Adrenal gland (tissue), 12 donors: ENCODE data around the gene POMGNT2. TPM values are rescaled to one million over a fixed set of nuclear protein-coding genes. Genes with fewer than 3 reads are reported as not detected.

Source experiments
- DNase-seq, 7 donors: peaks; one replicate each; pipeline ENCODE4 v3.0.0-alpha.2; 2019 to 2020
- H3K27ac ChIP-seq, 5 donors: fragments of 200-600 bp; sonication (generic) in 4 of 5; 1 replicate in 3 of 5; 2 replicates in 2 of 5; pipeline versions ENCODE4 v1.5.1 to v1.8.0; 2016 to 2020; ENCODE audit warnings: mild to moderate bottlenecking in 1 of 5
- H3K27me3 ChIP-seq: fragments of 200-600 bp; 2 replicates; pipeline ENCODE4 v1.8.0; 2021
- H3K36me3 ChIP-seq, 2 donors: fragments of 200-600 bp; replicated peaks in 1 of 2; 1 replicate in 1 of 2; 2 replicates in 1 of 2; pipeline versions ENCODE4 v1.5.1 to v1.8.0; 2018 to 2022
- H3K4me1 ChIP-seq, 2 donors: fragments of 200-600 bp; replicated peaks in 1 of 2; 1 replicate in 1 of 2; 2 replicates in 1 of 2; pipeline versions ENCODE4 v1.5.1 to v1.8.0; 2018 to 2021
- H3K4me3 ChIP-seq, 4 donors: fragments of 200-600 bp; sonication (generic) in 3 of 4; one replicate each; pipeline ENCODE4 v1.5.1; 2016 to 2018
- H3K9me3 ChIP-seq, 3 donors: fragments of 200-600 bp; sonication (generic) in 1 of 3; replicated peaks in 1 of 3; 1 replicate in 2 of 3; 2 replicates in 1 of 3; pipeline versions ENCODE4 v1.5.1 to v1.8.0; 2016 to 2021
- POLR2A ChIP-seq, 2 donors: fragments of 450-650 bp; IDR thresholded peaks; one replicate each; pipeline ENCODE4 v1.6.1; 2017; ENCODE audit warnings: antibody characterized with exemption in 2 of 2, mild to moderate bottlenecking in 2 of 2, moderate library complexity in 1 of 2
- WGBS, 4 donors: extraction: QIAGEN DNeasy Blood & Tissue Kit in 2 of 4; methylation state at CpG; one replicate each; pipeline versions ENCODE4 v1.1.5 to v1.1.7; 2013 to 2017; 5-methylcytosine and 5-hydroxymethylcytosine counted together
- intact Hi-C, 2 donors: fragments of 100-400 bp; cut with DNase I; formaldehyde crosslinking; loops; one replicate each; pipeline versions ENCODE4 v1.14.1 to v1.15.0; 2022 to 2023
- polyA plus RNA-seq, 3 donors: library from polyadenylated mRNA; stranded (reverse); fragments of 200-250 nt in 2 of 3; fragments of 350-450 nt in 1 of 3; fragmentation: Illumina TruSeq in 1 of 3; extraction: RNeasy Lipid Tissue Mini Kit (QIAGEN cat#74804) in 1 of 3; gene quantifications; one replicate each; pipeline ENCODE4 v1.2.3, GENCODE V29; 2013 to 2014
- total RNA-seq, 9 donors: library from RNA; depleted of rRNA in 4 of 9; stranded (reverse); fragments of >200 nt in 4 of 9; fragments of 120-200 nt in 1 of 9; fragmentation: NEBNext Ultra II Directional in 1 of 9; extraction: Animal tissue kit (Norgen Biotek cat#: 25700) in 1 of 9; gene quantifications; one replicate each; pipeline versions ENCODE4 v1.1.0 to v1.2.4, GENCODE V29; 2013 to 2023
- TF ChIP-seq, protein P1 (sequence below), 6 experiments: fragments of 450-650 bp in 4 of 6; fragments of 200-600 bp in 2 of 6; sonication (generic) in 1 of 6; IDR thresholded peaks; 1 replicate in 5 of 6; 2 replicates in 1 of 6; pipeline versions ENCODE4 v1.5.1 to v1.8.0; 2016 to 2021; ENCODE audit warnings: antibody characterized with exemption in 6 of 6, mild to moderate bottlenecking in 2 of 6, moderate library complexity in 1 of 6
- donor health status: healthy with polysubstance abuse.
- donor health status: Bipolar disorder and iron deficiency.
- donor health status: DM: yes; HTN: yes; CAD: no.
- donor health status: DM: no; HTN: no; CAD: no.
- donor health status: DM: no; HTN: no; CAD: no.
- donor health status: DM: yes; HTN: yes; CAD: no.

The POMGNT2 gene
- total and polyA plus RNA-seq, 12 donors: 6.5 to 44.9 (median 18.6) TPM

GRCh38 chr3:43128464-43128863 lies 22.6 kb upstream of the POMGNT2 start:
- Histone ChIP-seq H3K36me3 (no peaks in the 10 kb centered on the region), H3K4me1 (peaks cover 0 to 10% of the 10 kb centered on the region in 2 donors), H3K9me3 (no peaks in the 10 kb centered on the region), H3K4me3 (no peak overlapping the region), H3K27ac (no peak overlapping the region), H3K27me3 (no peaks in the 10 kb centered on the region)
- intact Hi-C loops: no loop called here
- TF ChIP-seq POLR2A (IDR thresholded peaks at IDR 0.05): no peak
- TF ChIP-seq, protein P1, sequence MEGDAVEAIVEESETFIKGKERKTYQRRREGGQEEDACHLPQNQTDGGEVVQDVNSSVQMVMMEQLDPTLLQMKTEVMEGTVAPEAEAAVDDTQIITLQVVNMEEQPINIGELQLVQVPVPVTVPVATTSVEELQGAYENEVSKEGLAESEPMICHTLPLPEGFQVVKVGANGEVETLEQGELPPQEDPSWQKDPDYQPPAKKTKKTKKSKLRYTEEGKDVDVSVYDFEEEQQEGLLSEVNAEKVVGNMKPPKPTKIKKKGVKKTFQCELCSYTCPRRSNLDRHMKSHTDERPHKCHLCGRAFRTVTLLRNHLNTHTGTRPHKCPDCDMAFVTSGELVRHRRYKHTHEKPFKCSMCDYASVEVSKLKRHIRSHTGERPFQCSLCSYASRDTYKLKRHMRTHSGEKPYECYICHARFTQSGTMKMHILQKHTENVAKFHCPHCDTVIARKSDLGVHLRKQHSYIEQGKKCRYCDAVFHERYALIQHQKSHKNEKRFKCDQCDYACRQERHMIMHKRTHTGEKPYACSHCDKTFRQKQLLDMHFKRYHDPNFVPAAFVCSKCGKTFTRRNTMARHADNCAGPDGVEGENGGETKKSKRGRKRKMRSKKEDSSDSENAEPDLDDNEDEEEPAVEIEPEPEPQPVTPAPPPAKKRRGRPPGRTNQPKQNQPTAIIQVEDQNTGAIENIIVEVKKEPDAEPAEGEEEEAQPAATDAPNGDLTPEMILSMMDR (IDR thresholded peaks at IDR 0.05): no peak
- no peak for DNase-seq

- no peaks in the 10 kb centered on the region for H3K4me1 ChIP-seq
- H3K4me3 ChIP-seq: no peak overlapping the region
- WGBS, 4 donors: 76 to 85% (median 82%) methylated on average over 3 of the region's 3 CpGs
- no peak for DNase-seq
- H3K27ac ChIP-seq: no peak overlapping the region
- H3K27me3 ChIP-seq: no peaks in the 10 kb centered on the region
- intact Hi-C loops: no loop called here
- H3K36me3 ChIP-seq: no peaks in the 10 kb centered on the region
- TF ChIP-seq, protein P1 (IDR thresholded peaks at IDR 0.05): no peak
- no peak for TF ChIP-seq POLR2A (IDR thresholded peaks at IDR 0.05)
- no peaks in the 10 kb centered on the region for H3K9me3 ChIP-seq
These were observed 20.7 kb upstream of the POMGNT2 start for GRCh38 chr3:43126536-43126935.

DNA sequence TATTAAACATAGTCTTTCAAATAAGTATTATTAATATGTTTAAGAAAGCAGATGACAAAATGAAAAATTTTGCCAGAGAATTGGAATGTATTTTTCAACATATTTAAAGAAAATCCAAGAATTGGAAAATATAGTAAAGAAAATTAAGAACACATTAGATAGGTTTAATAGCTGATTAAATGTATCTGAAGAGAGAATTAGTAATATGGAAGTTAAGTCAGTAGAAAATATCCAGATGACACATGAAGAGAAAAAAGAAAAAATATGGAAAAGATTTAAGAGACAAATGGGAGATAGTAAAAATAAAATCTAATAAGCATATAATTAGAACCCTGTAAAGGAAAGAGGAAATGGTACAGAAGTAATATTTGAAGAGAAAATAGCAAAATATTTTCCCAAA lies 18.0 kb upstream of the POMGNT2 start:
- Histone ChIP-seq H3K27me3 (no peaks in the 10 kb centered on the region), H3K36me3 (no peaks in the 10 kb centered on the region), H3K27ac (no peak overlapping the region), H3K9me3 (no peaks in the 10 kb centered on the region), H3K4me3 (no peak overlapping the region), H3K4me1 (no peaks in the 10 kb centered on the region)
- TF ChIP-seq POLR2A (IDR thresholded peaks at IDR 0.05): no peak
- TF ChIP-seq, protein P1 (IDR thresholded peaks at IDR 0.05): no peak
- intact Hi-C loops: no loop called here
- DNase-seq: no peak

GRCh38 chr3:43120937-43121336 lies 15.1 kb upstream of the POMGNT2 start:
- Histone ChIP-seq H3K36me3 (no peaks in the 10 kb centered on the region), H3K27ac (no peak overlapping the region), H3K9me3 (no peaks in the 10 kb centered on the region), H3K4me1 (no peaks in the 10 kb centered on the region), H3K4me3 (no peak overlapping the region), H3K27me3 (no peaks in the 10 kb centered on the region)
- intact Hi-C loops: no loop called here
- DNase-seq: no peak
- TF ChIP-seq POLR2A (IDR thresholded peaks at IDR 0.05): no peak
- TF ChIP-seq, protein P1 (IDR thresholded peaks at IDR 0.05): no peak
- 90 to 94% (median 93%) methylated on average over 3 of the region's 3 CpGs for WGBS, 4 donors
